Endodermal cell (in vitro differentiated cells): ENCODE data around the gene ABHD8. TPM values are rescaled to one million over a fixed set of nuclear protein-coding genes. Genes with fewer than 3 reads are reported as not detected.

ENCODE experiments used
- DNase-seq: peaks from one replicate; pipeline ENCODE4 v3.0.0-alpha.2; 2017
- H3K27ac ChIP-seq: 2 replicates; pipeline ENCODE4 v1.5.1; 2013; ENCODE audit warnings: mild to moderate bottlenecking, low read depth, low read length, moderate library complexity
- H3K27me3 ChIP-seq: 2 replicates; pipeline ENCODE4 v1.6.1; 2013; ENCODE audit warnings: mild to moderate bottlenecking, low read length, moderate library complexity; ENCODE audit not compliant: insufficient read depth, control insufficient read depth, poor library complexity, severe bottlenecking
- H3K36me3 ChIP-seq: 2 replicates; pipeline ENCODE4 v1.7.0; 2013; ENCODE audit warnings: mild to moderate bottlenecking, low read length, moderate library complexity; ENCODE audit not compliant: control insufficient read depth, insufficient read depth
- H3K4me1 ChIP-seq: one replicate; pipeline ENCODE4 v1.7.0; 2013; ENCODE audit warnings: low read length; ENCODE audit not compliant: control insufficient read depth, insufficient read depth
- H3K4me3 ChIP-seq: 2 replicates; pipeline ENCODE4 v1.5.1; 2013; ENCODE audit warnings: mild to moderate bottlenecking, low read length, moderate library complexity
- H3K9ac ChIP-seq: 2 replicates; pipeline ENCODE4 v1.6.1; 2013; ENCODE audit warnings: mild to moderate bottlenecking, low read length, moderate library complexity; ENCODE audit not compliant: poor library complexity, severe bottlenecking; ENCODE audit errors: extremely low read depth
- H3K9me3 ChIP-seq: 2 replicates; pipeline ENCODE4 v1.6.1; 2013; ENCODE audit warnings: mild to moderate bottlenecking, low read length, moderate library complexity; ENCODE audit not compliant: control insufficient read depth
- H3K27ac Mint-ChIP-seq: 2 replicates; pipeline ENCODE4 v1.8.0; 2020; ENCODE audit warnings: mixed read lengths
- H3K27me3 Mint-ChIP-seq: 2 replicates; pipeline ENCODE4 v1.8.0; 2021; ENCODE audit warnings: mild to moderate bottlenecking, mixed read lengths; ENCODE audit not compliant: insufficient read depth
- H3K36me3 Mint-ChIP-seq: 2 replicates; pipeline ENCODE4 v1.8.0; 2020; ENCODE audit warnings: low read depth, mixed read lengths
- H3K4me1 Mint-ChIP-seq: 2 replicates; pipeline ENCODE4 v1.8.0; 2020; ENCODE audit warnings: mixed read lengths
- H3K4me3 Mint-ChIP-seq: 2 replicates; pipeline ENCODE4 v1.8.0; 2020; ENCODE audit warnings: mild to moderate bottlenecking, moderate library complexity, mixed read lengths
- H3K9me3 Mint-ChIP-seq: 2 replicates; pipeline ENCODE4 v1.8.0; 2020; ENCODE audit warnings: mild to moderate bottlenecking, mixed read lengths
- CTCF ChIP-seq: fragments of 200-600 bp; sonication (generic); conservative IDR thresholded peaks from 2 replicates; pipeline ENCODE4 v1.5.0; 2021; ENCODE audit warnings: antibody characterized with exemption, mild to moderate bottlenecking
- WGBS, 2 experiments: methylation state at CpG; one replicate each; pipeline versions ENCODE4 v1.1.5 to v1.1.7; 2013; ENCODE audit warnings: missing lambda C conversion rate in 2 of 2, mixed read lengths in 1 of 2; ENCODE audit not compliant: insufficient coverage in 1 of 2, insufficient read length in 1 of 2; 5-methylcytosine and 5-hydroxymethylcytosine counted together
- total RNA-seq, 2 donors: library from RNA; stranded (reverse); fragmentation: NEBNext Ultra II Directional in 1 of 2; extraction: Animal tissue kit (Norgen Biotek cat#: 25700) in 1 of 2; gene quantifications; 2 replicates in 1 of 2; 3 replicates in 1 of 2; pipeline ENCODE4 v1.2.1, GENCODE V29; 2021

ABHD8 gene
- total RNA-seq, 2 donors from 2014 or later, result 11.6 to 21.1 TPM

- WGBS, 2 experiments, result 87 to 90% methylated on average over 6 to 7 of the region's 7 CpGs
- H3K36me3 ChIP-seq, result peaks cover 7% of the 10 kb centered on the region
- Mint-ChIP-seq H3K27ac (no peak overlapping the region), H3K4me3 (no peak overlapping the region), H3K36me3 (peaks cover 26% of the 10 kb centered on the region), H3K27me3 (peaks cover 9% of the 10 kb centered on the region), H3K4me1 (peaks cover 2% of the 10 kb centered on the region), H3K9me3 (peaks cover 6% of the 10 kb centered on the region)
- no peaks in the 10 kb centered on the region for H3K9me3 ChIP-seq
- no peaks in the 10 kb centered on the region for H3K4me1 ChIP-seq
- no peak overlapping the region for H3K9ac ChIP-seq
- H3K27ac ChIP-seq, result no peak overlapping the region
- no peak for TF ChIP-seq CTCF
- peaks cover 5% of the 10 kb centered on the region for H3K27me3 ChIP-seq
- no peak for DNase-seq
- no peak overlapping the region for H3K4me3 ChIP-seq
Observed at GRCh38 chr19:17283504-17283996, 19.7 kb downstream of the ABHD8 start.

GRCh38 chr19:17282488-17283125 is 20.6 kb downstream of the ABHD8 start:
- peaks cover 9% of the 10 kb centered on the region for H3K27me3 Mint-ChIP-seq
- Histone ChIP-seq H3K4me3 (peak overlapping the region; percentile 45), H3K36me3 (peaks cover 9% of the 10 kb centered on the region), H3K9ac (no peak overlapping the region), H3K27me3 (peaks cover 5% of the 10 kb centered on the region), H3K4me1 (no peaks in the 10 kb centered on the region), H3K9me3 (no peaks in the 10 kb centered on the region), H3K27ac (no peak overlapping the region)
- TF ChIP-seq CTCF, result peak; percentile 97
- H3K4me3 Mint-ChIP-seq, result peak overlapping the region; percentile 57
- H3K27ac Mint-ChIP-seq, result no peak overlapping the region
- peaks cover 6% of the 10 kb centered on the region for H3K9me3 Mint-ChIP-seq
- WGBS, 2 experiments, result 18 to 19% methylated on average over 12 to 45 of the region's 45 CpGs
- peak; percentile 96 for DNase-seq
- H3K4me1 Mint-ChIP-seq, result peaks cover 2% of the 10 kb centered on the region
- H3K36me3 Mint-ChIP-seq, result peaks cover 32% of the 10 kb centered on the region

- peak; percentile 86 for DNase-seq
- Histone ChIP-seq H3K4me1 (no peaks in the 10 kb centered on the region), H3K4me3 (peak within 1 kb of the TSS; percentile 45), H3K9me3 (no peaks in the 10 kb centered on the region), H3K36me3 (peaks cover 17% of the 10 kb centered on the region), H3K27me3 (peaks cover 5% of the 10 kb centered on the region), H3K9ac (no peak within 1 kb of the TSS), H3K27ac (no peak within 1 kb of the TSS)
- peaks cover 9% of the 10 kb centered on the region for H3K27me3 Mint-ChIP-seq
- peak within 1 kb of the TSS; percentile 57 for H3K4me3 Mint-ChIP-seq
- WGBS, 2 experiments, result 38 to 51% methylated on average over 40 to 75 of the region's 75 CpGs
- H3K27ac Mint-ChIP-seq, result no peak within 1 kb of the TSS
- TF ChIP-seq CTCF, result no peak
- peaks cover 41% of the 10 kb centered on the region for H3K36me3 Mint-ChIP-seq
- peaks cover 2% of the 10 kb centered on the region for H3K4me1 Mint-ChIP-seq
- H3K9me3 Mint-ChIP-seq, result peaks cover 6% of the 10 kb centered on the region
Observed at GRCh38 chr19:17281391-17282304, 21.6 kb downstream of the ABHD8 start, which contains the start of gene ANKLE1. ANKLE1 (plus strand) TSS chr19:17281901; CDS start chr19:17281921, 20 bp downstream.
